ENCODE data around the gene RTN4R.
"Not testable (repeated sequence)": the region's sequence is repeated elsewhere in the genome, so short reads cannot be mapped to it uniquely, and the experiment has no call there.

RTN4R gene

GRCh38 chr22:20286784-20287423 lies 18.8 kb upstream of the RTN4R start:
- not testable (repeated sequence) for FAIRE-seq

GRCh38 chr22:20286312-20286660 lies 18.2 kb upstream of the RTN4R start:
- not testable (repeated sequence) for FAIRE-seq

- not testable (repeated sequence) for FAIRE-seq
Observed at GRCh38 chr22:20285473-20286311, 17.6 kb upstream of the RTN4R start.

GRCh38 chr22:20284471-20285086 lies 16.5 kb upstream of the RTN4R start:
- FAIRE-seq = no peak

- FAIRE-seq = no peak
Observed at GRCh38 chr22:20283674-20284066, 15.6 kb upstream of the RTN4R start.

- no peak for FAIRE-seq
Observed at GRCh38 chr22:20282901-20283673, 15.0 kb upstream of the RTN4R start.

- FAIRE-seq = no peak
Observed at GRCh38 chr22:20281891-20282290, 13.8 kb upstream of the RTN4R start.

GRCh38 chr22:20281473-20281872 lies 13.4 kb upstream of the RTN4R start:
- FAIRE-seq = not testable (repeated sequence)

- FAIRE-seq = no peak
Observed at GRCh38 chr22:20280866-20281265, 12.7 kb upstream of the RTN4R start.

GRCh38 chr22:20280163-20280562 lies 12.0 kb upstream of the RTN4R start:
- not testable (repeated sequence) for FAIRE-seq

GRCh38 chr22:20279662-20280134 lies 11.6 kb upstream of the RTN4R start:
- no peak for FAIRE-seq

GRCh38 chr22:20278726-20279490 lies 10.8 kb upstream of the RTN4R start:
- not testable (repeated sequence) for FAIRE-seq

GRCh38 chr22:20277936-20278635 lies 10.0 kb upstream of the RTN4R start:
- FAIRE-seq = not testable (repeated sequence)

GRCh38 chr22:20276468-20276867 lies 8.3 kb upstream of the RTN4R start:
- FAIRE-seq = no peak

- FAIRE-seq = no peak
Observed at GRCh38 chr22:20275836-20276235, 7.7 kb upstream of the RTN4R start.

GRCh38 chr22:20275325-20275724 lies 7.2 kb upstream of the RTN4R start:
- not testable (repeated sequence) for FAIRE-seq

- not testable (repeated sequence) for FAIRE-seq
Observed at GRCh38 chr22:20274374-20274773, 6.3 kb upstream of the RTN4R start.

GRCh38 chr22:20273758-20274181 lies 5.7 kb upstream of the RTN4R start:
- no peak for FAIRE-seq

- FAIRE-seq = no peak
Observed at GRCh38 chr22:20272700-20273099, 4.6 kb upstream of the RTN4R start.

GRCh38 chr22:20272174-20272573 lies 4.1 kb upstream of the RTN4R start:
- FAIRE-seq = no peak

Measured in TTC549 (cell line).